GM19043 (cell line): ENCODE measurements around the gene TSSC4.

Experiments
- ATAC-seq: cut with Tn5 transposase; IDR thresholded peaks from one replicate; pipeline ENCODE4 v1.9.1; 2021; ENCODE audit warnings: low read depth; ENCODE audit not compliant: unreplicated experiment

Gene TSSC4

DNA sequence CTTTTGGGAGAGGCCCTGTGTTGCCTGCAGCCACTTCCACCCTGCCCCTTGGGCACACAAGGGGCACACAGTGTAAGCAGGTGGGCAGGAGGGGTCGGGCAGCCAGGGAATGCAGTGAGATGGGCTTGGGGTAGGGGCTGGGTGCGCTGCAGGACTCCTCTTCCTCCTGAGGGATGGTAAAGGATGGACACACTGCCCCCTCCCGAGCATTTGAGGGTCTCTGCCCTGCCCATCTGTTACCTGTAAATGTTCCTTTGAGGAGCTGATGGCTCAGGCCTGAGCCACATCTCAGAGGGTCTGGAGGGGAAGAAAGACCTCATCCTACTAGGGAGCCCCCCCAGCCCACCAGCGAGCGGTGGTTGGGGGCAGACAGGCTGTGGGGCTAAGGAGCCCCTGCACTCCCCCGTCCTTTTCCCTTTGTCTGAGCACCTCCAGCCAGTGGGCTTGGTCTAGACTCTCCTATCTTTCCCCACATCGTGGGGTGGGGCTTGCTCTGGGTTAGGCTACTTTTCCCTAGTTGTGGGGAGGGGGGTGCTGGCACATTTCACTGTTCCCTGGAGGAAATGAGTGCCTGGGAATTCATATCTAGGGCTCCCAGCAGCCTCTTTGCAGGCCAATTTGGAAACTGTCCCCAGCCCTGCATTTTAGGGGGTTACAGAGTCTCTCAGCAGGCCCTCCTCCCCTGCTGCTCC lies 1.7 kb upstream of the TSSC4 start:
- no peak for ATAC-seq

DNA sequence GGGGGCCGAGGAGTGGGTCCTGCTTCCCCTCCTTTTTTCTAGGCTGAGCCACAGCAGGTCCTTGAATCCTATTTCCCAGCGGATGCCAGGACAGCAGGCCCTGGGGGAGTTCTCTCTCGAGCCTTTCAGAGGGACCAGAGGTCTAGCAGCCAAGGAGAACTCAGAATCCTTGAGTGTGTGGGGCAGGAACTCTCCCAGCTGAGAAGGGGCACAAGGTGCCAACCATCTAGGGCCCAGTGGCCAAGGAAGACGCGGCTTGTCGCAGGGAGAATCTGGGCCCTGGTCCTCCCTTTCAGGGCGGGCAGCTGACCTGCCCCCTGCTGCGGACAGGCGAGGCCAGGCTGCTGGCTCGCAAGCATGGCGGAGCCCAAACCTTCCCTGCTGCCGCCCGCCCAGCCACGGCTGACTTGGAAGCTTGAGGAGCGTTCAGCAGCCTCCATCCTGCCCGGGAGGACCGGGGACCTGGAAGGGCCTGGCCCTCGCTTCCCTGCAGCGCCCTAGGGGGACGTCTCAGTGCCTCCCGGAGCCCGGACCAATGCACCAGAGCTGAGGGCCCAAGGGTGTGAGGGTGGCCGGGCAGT lies 972 bp upstream of the TSSC4 start:
- no peak for ATAC-seq

DNA sequence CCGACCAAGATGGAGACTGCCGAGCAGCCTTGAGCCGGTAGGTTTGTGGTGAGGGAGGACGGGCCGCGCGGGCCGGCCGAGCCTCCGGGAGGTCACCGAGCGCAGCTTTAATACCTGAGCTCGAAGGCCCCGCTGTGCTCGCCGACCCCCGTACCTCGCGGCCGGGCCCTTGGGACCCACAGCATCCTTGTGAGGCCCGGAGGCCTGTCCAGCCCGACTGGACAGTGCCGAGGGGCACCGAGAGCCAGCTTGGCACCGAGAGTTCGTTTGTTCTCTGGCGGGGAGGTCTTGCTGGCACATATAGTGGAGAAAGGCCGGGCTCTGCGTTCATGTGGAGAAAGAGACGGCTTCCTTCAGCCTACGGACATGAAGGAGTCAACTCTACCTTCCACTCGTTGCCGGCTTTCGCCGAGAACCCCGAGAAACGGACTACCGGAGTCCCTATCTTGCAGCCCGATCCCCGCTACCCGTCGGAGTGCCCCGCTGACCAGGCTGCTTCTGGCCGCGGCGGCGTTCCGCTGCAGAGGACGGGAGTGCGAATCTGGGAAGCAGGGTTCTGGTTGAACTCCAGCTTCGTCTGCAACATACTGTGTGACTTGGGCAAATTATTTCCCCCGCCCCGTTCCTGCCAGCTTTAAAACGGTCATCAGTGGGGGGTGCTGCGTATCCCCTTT lies 349 bp downstream of the TSSC4 start:
- ATAC-seq: no peak

DNA sequence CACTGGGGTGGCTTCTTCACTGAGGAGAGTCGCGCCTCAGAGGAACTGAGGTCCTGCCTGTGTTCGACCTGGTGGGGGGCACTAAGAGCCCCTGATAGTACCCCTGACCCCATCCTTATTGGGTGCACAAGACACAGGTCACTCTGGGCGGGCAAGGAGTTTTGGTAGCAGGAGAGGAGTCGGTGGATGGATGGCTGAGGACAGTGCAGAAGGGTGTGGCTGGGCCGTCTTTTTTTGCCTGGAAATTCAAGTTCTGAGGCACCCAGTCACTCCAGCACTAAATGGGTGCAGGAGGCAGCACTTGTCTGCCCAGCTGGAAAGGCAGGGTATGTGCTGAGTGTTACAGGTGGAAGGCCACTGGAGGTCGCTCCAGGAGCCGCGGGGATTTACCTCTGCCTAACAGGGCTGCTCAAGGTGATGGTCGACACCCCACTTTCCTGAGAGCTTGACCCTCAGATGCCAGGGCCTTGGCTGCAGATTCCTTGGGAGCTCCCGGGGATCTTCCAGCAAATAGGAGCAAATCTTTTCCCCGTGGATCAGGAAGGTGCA lies 960 bp downstream of the TSSC4 start:
- ATAC-seq: no peak

DNA sequence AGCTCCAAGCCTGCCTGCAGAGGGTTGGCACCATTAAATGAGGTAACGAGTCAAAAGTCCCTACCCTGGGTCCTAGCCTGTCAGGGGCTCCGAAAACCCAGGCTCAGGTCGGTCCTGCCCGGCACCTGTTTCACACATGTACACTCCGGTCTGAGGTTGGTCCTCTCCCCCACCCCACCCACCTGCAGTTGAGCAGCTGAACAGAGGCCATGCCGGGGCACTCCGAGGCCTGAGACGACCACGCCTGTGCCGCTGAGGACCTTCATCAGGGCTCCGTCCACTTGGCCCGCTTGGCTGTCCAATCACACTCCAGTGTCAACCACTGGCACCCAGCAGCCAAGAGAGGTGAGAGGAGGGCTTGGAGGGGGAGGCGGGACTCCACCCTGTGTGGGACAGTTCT lies 1.6 kb downstream of the TSSC4 start:
- no peak for ATAC-seq

DNA sequence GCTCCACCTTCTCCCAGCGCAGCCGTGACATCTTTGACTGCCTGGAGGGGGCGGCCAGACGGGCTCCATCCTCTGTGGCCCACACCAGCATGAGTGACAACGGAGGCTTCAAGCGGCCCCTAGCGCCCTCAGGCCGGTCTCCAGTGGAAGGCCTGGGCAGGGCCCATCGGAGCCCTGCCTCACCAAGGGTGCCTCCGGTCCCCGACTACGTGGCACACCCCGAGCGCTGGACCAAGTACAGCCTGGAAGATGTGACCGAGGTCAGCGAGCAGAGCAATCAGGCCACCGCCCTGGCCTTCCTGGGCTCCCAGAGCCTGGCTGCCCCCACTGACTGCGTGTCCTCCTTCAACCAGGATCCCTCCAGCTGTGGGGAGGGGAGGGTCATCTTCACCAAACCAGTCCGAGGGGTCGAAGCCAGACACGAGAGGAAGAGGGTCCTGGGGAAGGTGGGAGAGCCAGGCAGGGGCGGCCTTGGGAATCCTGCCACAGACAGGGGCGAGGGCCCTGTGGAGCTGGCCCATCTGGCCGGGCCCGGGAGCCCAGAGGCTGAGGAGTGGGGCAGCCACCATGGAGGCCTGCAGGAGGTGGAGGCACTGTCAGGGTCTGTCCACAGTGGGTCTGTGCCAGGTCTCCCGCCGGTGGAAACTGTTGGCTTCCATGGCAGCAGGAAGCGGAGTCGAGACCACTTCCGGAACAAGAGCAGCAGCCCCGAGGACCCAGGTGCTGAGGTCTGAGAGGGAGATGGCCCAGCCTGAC lies 2.5 kb downstream of the TSSC4 start:
- no peak for ATAC-seq

DNA sequence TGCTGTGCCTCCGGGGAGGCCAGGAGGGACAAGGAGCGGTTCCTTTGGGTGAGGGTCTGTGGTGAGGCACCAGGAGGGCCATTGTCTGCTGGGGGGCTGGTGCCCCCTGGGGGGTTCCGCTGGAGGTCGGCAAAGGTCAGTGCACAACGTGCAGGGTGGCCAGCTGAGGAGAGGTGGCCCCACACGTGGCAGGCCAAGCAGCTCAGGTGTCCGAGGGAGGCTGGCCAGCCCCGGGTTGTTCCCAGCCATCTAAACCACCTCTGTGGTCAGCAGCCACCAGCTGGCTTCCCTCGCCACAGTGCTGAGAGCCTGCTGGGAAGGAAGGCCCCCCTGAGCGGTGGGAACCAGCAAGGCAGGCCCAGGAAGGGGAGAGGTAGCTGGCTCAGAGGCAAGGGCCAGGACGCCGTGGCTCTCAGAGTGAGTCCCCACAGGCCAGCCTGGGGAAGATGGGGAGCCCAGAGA lies 4.2 kb downstream of the TSSC4 start:
- ATAC-seq: no peak

DNA sequence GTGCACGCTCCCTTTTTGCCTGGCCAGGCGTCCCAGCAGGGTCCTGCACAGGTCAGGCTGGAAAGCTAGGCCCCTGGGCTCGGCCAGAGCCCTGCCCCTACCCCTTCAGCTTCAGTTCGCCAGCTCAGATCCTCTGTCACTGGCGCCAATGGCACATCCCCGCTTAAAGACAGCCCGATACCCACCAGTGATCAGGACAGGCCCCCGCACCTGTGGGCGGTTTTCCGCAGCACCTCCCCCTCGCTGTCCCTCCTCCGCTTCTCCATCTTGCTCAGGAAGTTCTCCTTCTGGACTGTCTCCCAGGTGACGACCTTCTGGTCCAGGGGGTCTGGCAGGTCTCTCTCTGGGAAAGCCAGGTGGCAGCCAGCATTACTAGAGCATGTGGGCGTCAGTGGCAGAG lies 5.9 kb downstream of the TSSC4 start:
- ATAC-seq: no peak

DNA sequence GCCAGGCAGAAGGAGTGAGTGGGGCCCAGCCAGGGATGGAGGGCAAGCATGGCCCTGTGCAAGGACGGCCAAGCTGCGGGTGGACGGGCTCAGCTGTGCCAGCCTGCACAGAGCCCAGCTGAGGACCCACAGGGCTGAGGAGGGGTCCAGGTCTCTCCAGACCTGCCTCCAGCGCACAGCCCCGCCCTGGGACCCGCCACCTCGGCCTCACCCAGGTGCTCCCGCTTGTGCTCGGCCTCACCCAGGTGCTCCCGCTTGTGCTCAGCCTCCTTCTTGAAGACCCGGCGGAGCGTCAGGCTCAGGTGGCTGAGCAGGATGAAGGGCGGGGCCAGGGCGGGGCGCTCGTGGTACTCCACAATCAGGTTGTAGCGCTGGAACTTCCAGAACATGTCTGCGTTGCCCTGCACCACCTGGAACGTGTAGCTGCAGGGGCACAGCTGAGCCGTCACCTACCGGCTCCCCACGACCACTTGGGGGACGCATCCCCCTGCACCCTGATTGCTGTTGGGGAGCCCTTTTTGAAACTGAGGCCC lies 6.4 kb downstream of the TSSC4 start:
- no peak for ATAC-seq

DNA sequence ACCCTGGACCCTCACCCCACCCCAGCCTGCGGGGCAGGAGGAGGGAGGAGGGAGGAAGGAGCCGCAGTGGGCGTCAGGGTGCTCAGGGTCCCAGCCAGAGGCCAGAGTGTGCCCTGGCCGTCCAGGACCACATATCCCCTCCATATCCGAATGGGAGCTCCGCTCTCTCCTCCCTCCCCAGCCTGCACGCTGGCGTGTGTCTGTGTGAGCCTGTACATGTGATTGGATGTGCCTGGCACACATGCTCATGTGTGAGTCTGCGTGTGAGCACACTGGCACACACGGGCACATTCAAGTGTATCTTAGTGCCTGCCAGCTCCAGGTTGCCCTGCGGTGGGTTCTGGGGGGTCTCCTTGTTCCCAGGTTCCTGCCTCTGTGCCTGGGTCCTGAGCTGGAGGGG lies 8.1 kb downstream of the TSSC4 start:
- ATAC-seq: no peak

DNA sequence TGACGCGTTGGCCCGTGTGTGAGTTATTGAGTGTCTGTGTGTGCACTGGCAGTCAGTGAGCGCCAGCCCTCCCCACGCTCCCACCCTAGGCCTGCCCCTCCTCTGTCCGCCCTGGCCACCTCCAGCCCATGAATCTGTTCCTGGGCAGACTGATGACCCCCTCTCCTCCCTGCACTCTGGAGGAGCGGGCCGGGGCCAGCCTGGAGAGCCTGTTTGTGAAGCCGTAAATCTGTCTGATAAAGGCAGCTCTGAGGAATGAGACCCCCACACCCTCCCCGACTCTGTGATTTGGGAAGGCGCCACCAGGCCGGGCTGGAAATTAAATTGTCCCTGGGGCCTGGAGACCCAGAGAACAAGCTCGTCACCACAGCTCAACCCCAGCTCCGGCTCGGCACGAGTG lies 8.6 kb downstream of the TSSC4 start:
- ATAC-seq: no peak

DNA sequence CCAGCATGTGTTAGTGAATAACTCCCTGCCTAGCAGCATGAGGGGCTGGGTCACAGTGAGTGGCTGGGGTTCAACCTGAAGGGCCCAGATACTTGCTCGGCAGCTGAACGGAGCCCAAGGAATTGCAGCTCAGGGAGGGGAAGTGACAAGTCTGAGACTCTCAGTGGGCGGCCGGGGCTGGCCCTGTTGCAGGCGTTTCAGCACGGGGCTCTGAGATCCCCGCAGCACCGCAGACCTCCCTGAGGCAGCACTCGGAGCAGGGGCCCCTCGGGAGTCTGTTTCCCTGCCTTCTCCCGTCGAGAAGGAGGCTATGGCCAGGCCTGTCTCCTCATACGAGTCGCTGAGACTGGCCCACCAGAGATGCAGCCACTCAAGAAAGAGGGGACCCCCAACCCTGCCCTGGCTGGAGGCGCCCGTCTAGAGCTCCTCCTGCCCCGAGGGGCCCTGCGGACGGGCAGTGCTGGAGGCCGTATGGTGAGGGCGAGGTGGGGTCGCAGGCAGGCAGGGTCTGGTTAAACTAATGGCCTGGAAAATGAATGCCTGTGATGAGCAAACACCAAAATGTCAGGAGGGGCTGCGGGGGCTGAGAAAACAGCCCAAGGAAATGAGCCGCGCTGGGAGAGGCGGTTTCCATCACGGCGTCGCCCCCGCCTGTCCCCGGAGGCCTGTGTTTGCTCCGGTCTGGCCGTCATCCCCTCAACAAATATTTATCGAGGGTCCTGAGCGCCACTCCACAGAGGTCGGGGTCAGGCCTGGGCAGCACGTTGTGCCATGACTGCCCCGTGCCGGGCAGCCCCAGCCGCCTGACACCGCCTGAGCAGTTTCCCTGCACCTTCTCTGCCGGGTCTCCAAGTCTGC lies 9.3 kb downstream of the TSSC4 start:
- ATAC-seq: no peak

DNA sequence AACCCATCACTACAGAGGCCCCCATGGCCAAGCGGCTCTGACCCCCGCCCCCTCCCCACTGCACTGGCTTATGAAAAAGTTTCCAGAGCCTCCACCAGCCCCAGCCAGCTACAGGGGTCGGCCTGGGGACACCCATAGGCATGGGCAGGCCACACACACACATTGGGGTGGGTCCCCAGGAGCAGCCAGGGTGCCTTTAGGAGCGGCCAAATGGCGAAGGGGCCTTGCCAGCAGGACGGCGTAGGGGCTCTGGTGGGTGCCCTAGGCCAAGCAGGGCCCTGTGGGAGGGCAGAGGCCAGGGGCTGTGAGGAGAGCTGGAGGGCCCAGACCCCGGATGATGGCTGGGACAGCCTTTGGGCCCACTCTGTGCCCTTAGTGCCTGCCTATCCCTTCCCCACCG lies 10.1 kb downstream of the TSSC4 start:
- no peak for ATAC-seq

DNA sequence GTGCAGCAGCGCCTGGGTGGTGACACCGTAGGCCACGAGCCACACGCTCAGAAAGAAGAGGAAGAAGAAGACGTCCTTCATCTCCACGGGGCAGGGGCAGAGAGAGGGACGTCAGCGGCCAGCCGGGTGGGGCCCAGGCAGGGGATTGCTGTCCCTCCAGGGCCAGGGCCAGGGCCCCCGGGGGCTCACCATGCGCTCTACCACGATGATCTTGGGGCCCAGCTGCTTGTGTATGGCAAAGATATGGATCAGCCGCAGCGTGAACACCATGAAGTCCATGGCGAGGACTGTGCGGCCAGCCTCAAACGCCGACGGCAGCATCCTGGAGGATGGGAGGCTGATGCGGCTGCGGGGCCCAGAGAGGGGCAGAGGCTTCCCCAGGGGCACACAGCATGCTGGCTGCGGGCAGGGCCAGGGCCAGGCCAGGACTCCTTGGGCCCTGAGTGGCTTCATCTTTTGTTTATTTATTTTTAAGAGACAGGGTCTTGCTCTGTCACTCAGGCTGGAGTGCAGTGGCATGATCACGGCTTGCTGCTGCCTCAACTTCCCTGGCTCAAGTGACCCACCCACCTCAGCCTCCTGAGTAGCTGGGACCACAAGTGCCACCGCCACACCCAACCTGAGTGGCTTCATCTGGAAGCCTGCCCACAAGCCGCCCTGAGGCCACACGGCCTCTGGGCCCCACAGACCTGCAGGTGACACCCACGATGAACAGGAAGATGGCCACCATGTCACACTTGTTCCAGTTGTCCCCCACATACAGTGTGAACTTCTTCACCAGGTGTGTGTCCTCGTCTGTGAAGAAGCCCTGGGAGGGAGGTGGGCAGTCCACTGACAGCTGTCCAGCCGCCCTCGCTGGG lies 11.1 kb downstream of the TSSC4 start:
- ATAC-seq: no peak

DNA sequence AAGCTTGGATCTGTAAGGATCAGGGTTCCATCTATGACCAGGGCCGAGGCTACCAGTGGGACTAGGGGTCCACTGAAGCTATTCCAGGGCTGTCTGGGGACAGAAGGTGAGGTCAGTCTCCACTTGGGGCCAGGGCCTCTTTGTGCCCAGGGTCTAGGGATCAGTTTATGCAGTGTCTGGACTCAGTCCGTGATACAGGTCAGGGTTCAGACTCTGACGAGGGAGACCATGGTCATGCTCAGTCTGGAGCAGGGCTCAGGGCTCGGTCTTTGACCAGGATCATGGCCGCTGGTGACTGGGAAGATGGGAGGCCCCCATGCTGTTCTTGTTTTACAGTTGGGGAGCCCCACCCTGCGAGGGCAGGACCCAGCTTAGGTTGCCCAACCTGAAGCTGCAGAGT lies 11.8 kb downstream of the TSSC4 start:
- no peak for ATAC-seq

DNA sequence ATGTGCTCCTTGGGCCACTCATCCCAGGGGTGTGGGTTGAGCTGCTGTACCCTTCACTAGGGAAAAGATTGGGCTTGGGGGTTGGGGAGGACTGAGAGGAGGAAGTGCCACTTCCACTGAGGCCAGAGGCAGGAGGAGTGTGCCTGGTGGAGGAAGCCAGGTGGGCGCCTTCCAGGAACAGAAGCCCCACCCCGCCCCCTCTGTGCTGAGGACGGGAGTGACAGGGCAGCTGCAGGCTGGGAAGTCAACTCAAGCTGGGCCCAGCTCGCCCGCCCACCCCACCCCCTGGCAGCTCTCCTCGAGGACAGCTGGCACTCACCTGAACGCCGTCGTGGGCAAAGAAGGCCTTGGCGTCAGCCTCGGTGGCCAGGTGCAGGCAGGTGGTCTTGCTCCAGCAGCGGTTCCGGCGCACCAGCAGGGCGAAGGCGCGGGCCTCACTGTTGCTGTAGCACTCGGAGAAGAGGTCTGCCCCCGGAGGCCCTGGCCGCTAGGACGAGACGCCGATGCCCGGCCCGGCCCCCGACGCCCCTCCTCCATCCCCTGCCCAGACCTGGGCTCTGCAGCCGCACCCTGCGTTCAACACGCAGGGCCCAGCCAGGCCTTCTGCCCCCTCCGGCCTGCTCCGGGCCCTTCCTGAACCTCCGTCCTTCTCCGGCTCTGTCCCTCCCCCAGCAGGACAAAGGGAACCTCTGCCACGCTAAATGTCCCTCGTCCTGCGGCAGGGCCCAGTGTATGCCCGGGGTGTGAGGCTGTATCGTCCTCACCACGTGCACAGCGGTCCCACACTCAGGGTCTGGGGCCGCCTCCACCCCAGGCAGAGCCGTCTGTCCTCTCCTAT lies 13.4 kb downstream of the TSSC4 start:
- no peak for ATAC-seq

DNA sequence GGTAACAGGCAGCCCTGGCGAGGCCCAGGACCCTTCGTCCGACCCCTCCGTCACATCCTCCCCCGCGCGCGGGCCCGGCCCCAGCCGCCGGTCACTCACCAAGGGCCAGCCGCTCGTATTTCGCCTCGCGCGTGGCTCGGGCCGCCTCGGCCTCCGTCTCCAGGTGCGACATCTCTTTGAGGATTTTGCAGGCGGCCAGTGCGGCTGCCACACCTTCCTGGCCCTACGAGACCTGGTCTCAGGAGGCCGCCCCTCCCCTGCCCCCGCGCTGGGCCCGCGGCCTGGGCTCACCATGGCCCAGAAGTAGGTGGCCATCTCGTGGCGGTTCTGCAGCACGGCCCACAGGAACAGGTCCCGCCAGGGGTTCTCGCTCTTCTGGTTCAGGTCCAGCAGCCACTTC lies 14.1 kb downstream of the TSSC4 start:
- no peak for ATAC-seq

DNA sequence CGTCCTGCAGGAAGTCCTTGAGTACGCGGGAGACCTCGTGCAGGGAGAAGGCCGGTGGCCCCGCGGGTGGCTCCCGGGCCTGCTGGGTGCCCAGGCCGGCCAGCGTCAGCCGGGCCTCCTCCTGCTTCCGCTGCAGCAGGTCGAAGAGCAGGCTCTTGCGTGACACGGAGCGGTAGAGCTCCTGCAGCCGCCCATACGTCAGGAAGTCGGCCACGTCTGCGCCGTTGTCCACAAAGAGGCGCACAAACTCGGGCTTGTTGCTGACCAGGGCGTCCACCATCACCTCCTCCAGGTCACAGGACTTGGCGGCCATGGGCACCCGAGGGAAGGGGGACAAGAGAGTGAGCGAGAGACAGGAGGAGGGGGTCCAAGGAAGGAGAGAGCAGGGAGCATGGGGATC lies 14.6 kb downstream of the TSSC4 start:
- no peak for ATAC-seq
